GM19328 (cell line): ENCODE data around the gene ATP6V0E2.
"Not testable (repeated sequence)": the region's sequence is repeated elsewhere in the genome, so short reads cannot be mapped to it uniquely, and the experiment has no call there.

Source experiments
- ATAC-seq: cut with Tn5 transposase; IDR thresholded peaks from one replicate; pipeline ENCODE4 v1.9.1; 2021; ENCODE audit warnings: mild to moderate bottlenecking, moderate library complexity; ENCODE audit not compliant: unreplicated experiment

ATP6V0E2 gene

GRCh38 chr7:149873074-149873969 is at the start of gene ATP6V0E2:
TSS of gene ATP6V0E2 (plus strand) at chr7:149873969. CDS start at chr7:149874066, 97 bp downstream.
- ATAC-seq: peak; percentile 90

- no peak for ATAC-seq
These were observed 49.4 kb upstream of the ATP6V0E2 start for GRCh38 chr7:149824301-149824741.

DNA sequence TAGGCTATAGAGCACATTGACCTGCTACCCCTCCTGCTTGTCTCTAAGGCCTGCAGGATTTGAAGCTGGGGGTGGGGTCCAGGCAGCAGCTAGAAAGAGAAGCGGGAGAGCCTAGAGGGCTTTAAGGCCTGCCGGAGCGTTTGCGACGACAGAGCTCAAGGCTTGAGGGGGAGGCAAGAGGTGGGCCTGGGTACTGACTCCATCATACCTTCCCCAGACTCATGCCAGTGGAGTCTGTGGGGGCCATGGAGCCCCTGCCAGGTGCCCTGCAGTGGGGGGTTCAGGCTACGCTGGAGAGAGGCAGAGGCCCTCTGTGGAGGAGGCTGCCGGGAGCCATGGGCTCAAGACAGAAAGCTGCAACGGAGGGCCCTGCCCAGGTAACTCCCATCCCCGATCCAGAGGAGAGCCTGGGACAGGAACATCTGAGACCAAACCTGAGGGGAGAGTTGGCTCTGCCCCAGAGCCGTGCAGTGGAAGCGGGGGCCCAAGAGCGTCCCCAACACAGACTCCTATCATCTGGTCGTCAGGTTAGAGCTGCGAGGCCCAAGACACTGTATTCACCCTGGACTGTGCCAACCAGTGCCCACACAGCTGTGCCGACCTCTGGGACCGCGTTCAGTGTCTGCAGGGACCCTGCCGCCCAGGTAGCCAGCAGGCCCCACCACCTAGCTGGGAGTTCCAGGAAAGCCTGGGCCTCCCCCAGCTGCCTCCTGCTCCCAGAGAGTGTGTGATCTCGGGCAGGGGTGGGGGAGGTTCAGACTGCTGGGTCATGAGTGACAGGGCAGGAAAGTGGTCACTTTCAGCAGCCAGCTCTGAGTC is 48.8 kb upstream of the ATP6V0E2 start:
- ATAC-seq: no peak

- no peak for ATAC-seq
These were observed 48.0 kb upstream of the ATP6V0E2 start for GRCh38 chr7:149825567-149826343.

DNA sequence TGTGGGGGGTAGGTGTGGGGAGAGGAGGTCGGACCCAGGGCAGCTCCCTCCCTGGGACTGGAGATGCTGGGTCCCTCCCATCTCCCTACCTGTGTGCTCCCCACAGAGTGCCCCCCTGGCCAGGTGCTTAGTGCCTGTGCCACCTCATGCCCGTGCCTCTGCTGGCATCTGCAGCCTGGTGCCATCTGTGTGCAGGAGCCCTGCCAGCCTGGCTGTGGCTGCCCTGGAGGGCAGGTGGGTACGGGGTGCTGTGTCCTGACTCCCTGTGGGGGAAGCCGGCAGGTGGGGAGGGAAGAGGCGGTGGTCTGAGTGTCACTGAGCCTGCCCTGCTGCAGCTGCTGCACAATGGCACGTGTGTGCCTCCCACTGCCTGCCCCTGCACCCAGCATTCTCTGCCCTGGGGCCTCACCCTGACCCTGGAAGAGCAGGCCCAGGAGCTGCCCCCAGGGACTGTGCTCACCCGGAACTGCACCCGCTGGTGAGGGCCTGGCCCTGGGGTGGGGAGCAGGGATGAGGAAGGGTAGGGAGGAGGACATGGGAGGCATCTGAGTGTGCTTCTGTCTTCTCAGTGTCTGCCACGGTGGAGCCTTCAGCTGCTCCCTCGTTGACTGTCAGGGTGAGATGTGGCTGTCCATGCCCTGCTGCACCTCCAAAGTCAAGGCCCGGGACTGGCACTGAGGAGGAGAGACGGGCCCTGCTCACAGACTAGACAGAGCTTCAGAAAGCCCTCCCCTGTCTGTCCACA is 47.3 kb upstream of the ATP6V0E2 start:
- no peak for ATAC-seq

GRCh38 chr7:149827089-149827981 is 46.4 kb upstream of the ATP6V0E2 start:
- ATAC-seq: no peak

DNA sequence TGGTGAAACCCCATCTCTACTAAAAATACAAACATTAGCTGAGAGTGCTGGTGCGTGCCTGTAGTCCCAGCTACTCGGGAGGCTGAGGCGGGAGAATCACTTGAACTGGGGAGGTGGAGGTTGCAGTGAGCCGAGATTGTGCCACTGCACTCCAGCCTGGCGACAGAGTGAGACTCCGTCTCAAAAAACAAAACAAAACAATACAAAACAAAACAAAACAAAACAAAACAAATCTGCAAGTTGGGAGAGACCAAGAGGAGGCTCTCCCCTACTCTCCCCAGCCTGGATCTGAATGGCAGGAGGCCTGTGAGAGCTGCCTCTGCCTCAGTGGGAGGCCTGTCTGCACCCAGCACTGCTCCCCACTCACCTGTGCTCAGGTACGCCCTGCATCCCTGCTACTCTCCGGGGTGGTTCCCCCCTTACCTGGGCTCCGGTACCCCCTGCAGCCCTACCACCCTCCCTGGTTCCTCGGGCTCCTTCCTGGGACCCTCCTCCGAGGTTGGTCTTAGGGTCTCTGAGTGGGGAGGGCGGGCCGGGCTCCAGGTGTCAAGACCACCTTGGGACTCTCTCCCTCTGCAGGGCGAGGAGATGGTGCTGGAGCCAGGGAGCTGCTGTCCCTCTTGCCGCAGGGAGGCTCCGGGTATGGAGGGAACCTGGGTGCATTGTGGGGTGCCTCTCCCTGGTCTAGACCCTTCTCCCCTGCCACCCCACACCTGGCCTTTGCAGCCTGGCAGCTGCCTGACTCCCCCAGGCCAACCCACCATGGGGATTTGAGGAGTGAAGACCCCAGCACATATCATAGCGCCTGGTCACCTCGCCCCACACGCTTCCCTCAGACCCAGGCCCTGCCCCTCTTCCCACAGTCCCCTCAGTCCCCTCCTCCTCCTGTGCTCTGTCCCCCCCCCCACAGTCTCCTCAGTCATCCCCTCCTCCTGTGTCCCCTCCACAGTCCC is 45.1 kb upstream of the ATP6V0E2 start:
- ATAC-seq: no peak

GRCh38 chr7:149830527-149830926 is 43.2 kb upstream of the ATP6V0E2 start:
- not testable (repeated sequence) for ATAC-seq

DNA sequence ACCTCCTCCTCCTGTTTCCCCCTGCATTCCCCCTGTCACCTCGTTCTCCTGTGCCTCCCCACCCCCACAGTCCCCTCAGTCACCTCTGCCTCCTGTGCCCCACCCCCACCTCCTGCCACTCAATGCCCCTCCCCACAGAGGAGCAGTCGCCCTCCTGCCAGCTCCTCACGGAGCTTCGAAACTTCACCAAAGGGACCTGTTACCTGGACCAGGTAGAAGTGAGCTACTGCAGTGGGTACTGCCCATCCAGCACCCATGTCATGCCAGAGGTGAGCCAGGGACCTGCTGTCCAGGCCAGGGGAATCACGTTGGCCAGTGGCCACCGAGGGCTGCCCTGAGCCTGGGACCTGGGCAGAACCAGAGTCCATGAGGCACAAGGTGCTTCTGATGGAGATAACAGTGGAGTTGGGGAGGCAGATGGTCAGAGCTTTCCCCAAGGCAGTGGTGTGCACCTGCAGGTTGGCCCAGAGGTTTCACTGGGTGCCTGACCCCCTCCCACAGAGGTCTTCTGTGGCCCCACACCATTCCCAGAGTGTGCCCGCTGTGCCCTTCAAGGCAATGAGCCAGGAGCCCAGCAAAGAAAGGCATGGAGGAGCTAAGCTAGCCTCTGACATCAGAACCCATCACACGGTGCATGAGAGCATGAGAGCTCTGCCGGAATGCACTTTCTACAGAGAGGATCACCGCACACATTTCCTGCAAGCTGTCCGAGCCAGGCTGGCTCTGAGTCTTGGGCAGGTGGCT is 42.6 kb upstream of the ATP6V0E2 start:
- ATAC-seq: no peak

GRCh38 chr7:149831741-149832219 is 42.0 kb upstream of the ATP6V0E2 start:
- no peak for ATAC-seq

GRCh38 chr7:149832332-149833041 is 41.3 kb upstream of the ATP6V0E2 start:
- no peak for ATAC-seq

GRCh38 chr7:149833495-149834130 is 40.2 kb upstream of the ATP6V0E2 start:
- ATAC-seq: no peak

- ATAC-seq: no peak
These were observed 39.2 kb upstream of the ATP6V0E2 start for GRCh38 chr7:149834601-149835000.

DNA sequence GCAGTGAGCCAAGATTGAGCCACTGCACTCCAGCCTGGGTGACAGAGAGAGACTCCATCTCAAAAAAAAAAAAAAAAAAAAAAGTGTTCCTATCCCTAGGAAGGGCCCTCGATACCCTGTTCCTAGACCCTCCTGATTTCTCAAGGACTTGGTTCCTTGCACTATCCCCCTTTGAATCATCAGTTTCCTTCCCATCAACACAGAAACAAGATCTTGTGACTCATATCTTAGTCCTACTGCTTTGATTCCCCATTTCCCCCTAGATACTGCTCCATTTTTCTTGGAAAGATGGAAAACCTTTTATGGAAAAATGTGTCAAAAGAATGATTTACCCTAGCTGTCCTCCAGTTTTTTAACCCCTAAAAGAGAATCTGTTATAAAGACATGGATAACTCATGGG is 37.3 kb upstream of the ATP6V0E2 start:
- ATAC-seq: no peak

DNA sequence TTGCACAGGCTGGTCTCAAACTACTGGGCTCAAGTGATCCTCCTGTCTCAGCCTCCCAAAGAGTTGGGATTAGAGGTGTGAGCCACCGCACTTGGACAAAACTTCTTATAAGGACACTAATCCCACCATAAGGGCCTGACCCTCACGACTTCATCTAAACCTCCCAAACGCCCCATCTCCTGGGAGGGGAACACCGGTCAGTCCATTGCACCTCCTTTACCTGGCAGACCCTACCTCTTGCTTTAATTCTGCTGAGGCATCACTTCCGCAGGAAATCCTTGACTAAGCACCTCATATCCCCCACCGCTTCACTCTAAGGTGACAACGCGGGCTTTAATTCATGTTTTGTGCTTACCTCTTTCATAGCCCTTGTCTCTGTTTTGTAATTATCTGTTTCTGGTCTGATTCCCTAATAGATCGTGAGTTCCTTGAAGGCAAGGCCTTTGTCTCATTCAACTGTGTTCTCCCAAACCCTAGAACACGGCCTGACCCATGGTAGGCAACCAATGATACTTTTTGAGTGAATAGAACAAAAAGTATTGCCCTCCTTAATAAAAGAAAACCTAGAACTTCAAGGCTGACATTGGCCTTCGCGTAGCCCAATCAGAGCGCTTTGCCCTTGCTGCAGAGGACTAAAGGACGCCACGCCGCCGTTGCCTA is 36.1 kb upstream of the ATP6V0E2 start:
- no peak for ATAC-seq
